SH-SY5Y (cell line): ENCODE results near the gene THAP6.

Source experiments
- GATA2 ChIP-seq: IDR thresholded peaks from 2 replicates; pipeline ENCODE4 v1.6.1; 2011; ENCODE audit warnings: mild to moderate bottlenecking, low read depth, low read length
- GATA3 ChIP-seq: IDR thresholded peaks from 2 replicates; pipeline ENCODE4 v1.6.1; 2011; ENCODE audit warnings: low read depth, mild to moderate bottlenecking, low read length, moderate library complexity

DNA sequence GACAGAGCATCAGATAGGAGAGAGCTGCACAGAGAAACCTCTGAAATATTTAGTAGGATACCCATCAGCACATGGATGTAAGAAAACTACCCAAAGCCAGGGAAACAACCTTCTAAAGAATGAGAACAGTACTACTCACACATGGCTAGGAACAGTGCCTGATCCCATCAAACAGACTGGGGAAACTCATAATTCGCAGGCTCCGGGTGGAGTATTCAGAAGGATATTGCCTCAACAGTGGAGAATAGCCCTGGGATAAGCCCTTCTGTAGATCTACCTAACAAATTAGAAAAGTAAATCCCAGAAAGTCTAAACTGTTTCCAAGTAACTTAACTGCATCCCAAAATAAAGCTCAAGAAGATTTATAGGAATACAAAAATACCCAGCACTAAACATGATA lies 17.9 kb upstream of the THAP6 start:
- TF ChIP-seq GATA2 (no peak), GATA3 (no peak)
